Activated CD4-positive, alpha-beta T cell treated with anti-CD3 and anti-CD28 coated beads, Interleukin-2, amount 50 U/mL, for 24 hours (primary cell): ENCODE data around the gene APOL6.
"Not testable (repeated sequence)": the region's sequence is repeated elsewhere in the genome, so short reads cannot be mapped to it uniquely, and the experiment has no call there.

Source experiments
- DNase-seq, 2 donors: peaks; one replicate each; pipeline ENCODE4 v3.0.0-alpha.2; 2020; ENCODE audit warnings: low read depth in 1 of 2, low spot score in 1 of 2

Gene APOL6

GRCh38 chr22:35617137-35617755 lies 31.0 kb upstream of the APOL6 start, which contains the start of gene MB:
MB (minus strand) TSS chr22:35617329; CDS start chr22:35617257, 72 bp downstream.
- no peak for DNase-seq

- no peak for DNase-seq
Observed at GRCh38 chr22:35618427-35619223, 29.6 kb upstream of the APOL6 start.

GRCh38 chr22:35619336-35620094 lies 28.7 kb upstream of the APOL6 start:
- DNase-seq = no peak

- no peak for DNase-seq
Observed at GRCh38 chr22:35620624-35621251, 27.5 kb upstream of the APOL6 start.

GRCh38 chr22:35621451-35621850 lies 26.8 kb upstream of the APOL6 start:
- no peak for DNase-seq

GRCh38 chr22:35622191-35622913 lies 25.9 kb upstream of the APOL6 start:
- no peak for DNase-seq

GRCh38 chr22:35623885-35624284 lies 24.4 kb upstream of the APOL6 start:
- not testable (repeated sequence) for DNase-seq

GRCh38 chr22:35624547-35624946 lies 23.7 kb upstream of the APOL6 start:
- no peak for DNase-seq

GRCh38 chr22:35625763-35626432 lies 22.3 kb upstream of the APOL6 start:
- DNase-seq = no peak

- peak; percentile 13 to 36 for DNase-seq
Observed at GRCh38 chr22:35627267-35628041, 20.8 kb upstream of the APOL6 start.

- DNase-seq = no peak
Observed at GRCh38 chr22:35628732-35629131, 19.5 kb upstream of the APOL6 start.

- DNase-seq = peak in 1 of 2 donors; percentile 18
Observed at GRCh38 chr22:35629406-35630216, 18.6 kb upstream of the APOL6 start.

GRCh38 chr22:35630387-35630793 lies 17.9 kb upstream of the APOL6 start:
- no peak for DNase-seq

GRCh38 chr22:35630891-35631290 lies 17.4 kb upstream of the APOL6 start:
- DNase-seq = no peak

GRCh38 chr22:35631597-35631996 lies 16.6 kb upstream of the APOL6 start:
- no peak for DNase-seq

GRCh38 chr22:35632935-35633334 lies 15.3 kb upstream of the APOL6 start:
- DNase-seq = no peak

GRCh38 chr22:35633520-35633919 lies 14.7 kb upstream of the APOL6 start:
- DNase-seq = no peak

GRCh38 chr22:35634015-35634414 lies 14.2 kb upstream of the APOL6 start:
- DNase-seq = no peak
